Stimulated activated naive CD4-positive, alpha-beta T cell treated with Interleukin-2 at 50 U/mL for 16 hours (primary cell): ENCODE measurements around the gene GNAO1.

Experiments
- DNase-seq: peaks from one replicate; lab custom pipeline; 2025; lab: John Stamatoyannopoulos, UW

GNAO1 gene

DNA sequence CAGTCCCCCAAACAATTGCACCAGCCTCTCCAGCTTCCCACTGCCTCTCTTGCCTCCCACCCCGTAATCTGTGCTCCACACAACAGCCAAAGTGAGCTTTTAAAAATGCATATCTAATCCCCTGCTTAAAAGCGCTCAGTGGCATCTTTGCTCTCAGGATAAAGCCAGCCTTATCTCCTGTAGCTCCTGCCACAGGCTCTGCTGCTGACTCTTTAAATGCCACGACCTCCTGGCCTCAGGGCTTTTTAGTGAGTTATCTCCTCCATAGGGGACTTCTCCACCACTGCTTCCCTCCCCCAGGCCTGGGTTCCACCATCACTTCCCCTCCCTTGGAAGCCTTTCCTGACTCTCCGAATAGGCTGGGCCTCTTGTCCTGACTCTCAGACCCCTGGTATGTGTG is 98.6 kb downstream of the GNAO1 start:
- DNase-seq = no peak

DNA sequence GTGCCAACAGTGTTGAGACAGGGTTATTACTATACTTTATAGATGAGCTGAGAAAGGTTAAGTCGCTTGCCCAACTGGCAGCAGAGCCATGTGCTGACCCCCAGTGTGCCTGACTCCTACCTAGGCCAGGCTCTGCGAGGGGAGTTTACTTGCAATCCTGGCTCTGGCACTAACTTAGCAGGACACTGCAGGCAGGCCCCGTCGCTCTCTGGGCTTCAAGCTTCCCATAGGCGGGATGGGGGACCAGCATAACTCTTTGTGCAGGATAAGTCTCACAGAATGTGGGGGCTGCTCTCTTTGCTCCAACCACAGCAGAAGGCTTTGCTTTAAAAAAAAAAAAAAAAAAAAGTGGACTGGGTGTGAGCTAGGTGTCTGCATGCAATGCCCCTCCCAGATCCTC is 102.7 kb downstream of the GNAO1 start:
- no peak for DNase-seq

DNA sequence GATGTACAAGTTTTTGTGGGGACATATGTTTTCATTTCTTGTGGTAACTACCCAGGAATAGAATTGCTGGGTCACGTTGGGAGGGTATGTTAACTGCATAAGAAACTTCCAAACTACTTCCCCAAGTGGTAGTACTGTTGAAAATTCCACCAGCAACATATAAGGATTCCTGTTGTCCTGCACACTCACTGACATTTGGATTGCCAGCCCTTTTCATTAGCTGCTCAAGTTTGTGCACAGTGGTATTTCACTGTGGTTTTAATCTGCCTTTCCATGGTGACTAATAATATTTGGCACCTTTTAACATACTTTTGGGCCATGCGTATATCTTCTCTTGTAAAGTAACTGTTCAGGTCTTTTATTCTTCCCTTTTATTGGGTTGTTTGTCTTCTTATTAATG is 103.3 kb downstream of the GNAO1 start:
- no peak for DNase-seq

- no peak for DNase-seq
Measured at GRCh38 chr16:56295059-56295665, 103.9 kb downstream of the GNAO1 start.

DNA sequence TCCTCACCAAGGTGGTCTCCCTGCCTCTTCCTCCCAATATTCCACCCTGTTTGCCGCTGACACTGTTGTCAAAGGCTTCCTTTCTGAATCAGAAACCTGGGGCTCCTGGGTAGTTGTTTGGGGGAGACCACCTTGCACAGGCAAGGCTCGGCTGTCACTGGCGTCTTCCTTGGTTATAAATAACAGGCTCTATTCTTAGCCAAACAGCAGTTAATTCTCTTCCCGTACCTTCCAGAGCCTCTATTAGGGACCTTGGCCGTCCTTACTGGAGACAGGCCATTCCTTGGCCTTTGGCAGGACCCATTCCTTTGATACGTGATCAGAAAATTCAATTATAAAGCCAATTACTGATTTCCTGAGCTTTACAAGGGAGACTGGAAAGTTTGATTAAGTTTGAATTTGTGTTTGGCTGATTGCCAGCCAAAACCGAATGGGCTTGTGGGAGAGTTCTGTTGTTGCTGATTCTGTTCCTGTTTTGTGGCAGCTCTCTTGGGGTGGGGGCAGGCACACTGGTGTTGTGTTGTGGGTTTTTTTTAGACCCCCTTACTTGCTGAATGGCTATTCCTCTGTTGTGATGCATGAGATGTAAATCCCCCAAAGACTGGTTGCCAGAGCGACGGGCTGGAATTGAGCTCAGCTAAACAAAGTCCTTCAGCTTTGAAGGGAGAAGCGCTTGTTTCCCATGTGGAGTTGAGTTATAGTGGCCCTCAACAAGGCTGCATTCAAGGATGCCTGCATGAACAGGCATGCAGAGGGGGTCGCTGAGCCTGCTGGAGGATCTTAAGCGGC is 104.6 kb downstream of the GNAO1 start:
- no peak for DNase-seq

DNA sequence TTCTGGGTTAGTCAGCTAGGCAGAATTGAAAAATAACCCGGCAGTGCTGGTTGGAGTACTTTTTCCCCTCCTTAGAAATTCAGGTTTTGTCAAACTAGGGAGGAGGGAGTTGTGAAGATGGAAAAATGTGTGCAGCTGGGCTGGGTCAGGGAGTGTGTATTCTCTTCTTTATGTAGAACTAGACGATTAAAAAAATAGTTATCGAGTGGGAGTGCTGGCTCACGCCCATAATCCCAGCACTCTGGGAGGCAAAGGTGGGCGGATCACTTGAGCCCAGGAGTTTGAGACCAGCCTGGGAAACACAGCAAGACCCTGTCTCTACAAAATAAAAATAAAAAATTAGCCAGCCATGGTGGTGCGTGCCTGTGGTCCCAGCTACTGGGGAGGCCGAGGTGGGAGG is 106.4 kb downstream of the GNAO1 start:
- no peak for DNase-seq

- no peak for DNase-seq
Measured at GRCh38 chr16:56298116-56298515, 106.8 kb downstream of the GNAO1 start.

- no peak for DNase-seq
Measured at GRCh38 chr16:56298948-56299596, 107.8 kb downstream of the GNAO1 start.

DNA sequence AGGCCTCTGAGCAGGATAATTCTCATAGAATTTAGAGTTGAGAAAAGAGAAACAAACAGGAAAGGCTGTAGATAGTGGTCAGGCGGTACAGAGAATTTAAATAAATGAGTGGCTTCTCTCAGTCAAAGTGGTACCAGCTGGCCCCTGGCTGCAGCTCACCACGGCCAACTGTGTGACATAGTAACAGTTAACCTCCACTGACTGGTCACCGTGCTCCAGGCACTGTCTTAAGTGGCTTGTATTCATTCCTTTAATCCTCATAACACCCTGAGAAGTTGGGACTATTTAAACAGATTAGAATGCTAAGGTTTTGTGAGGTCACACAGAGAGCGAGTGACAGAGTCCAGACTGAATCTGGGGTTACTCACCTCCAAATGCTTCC is 108.9 kb downstream of the GNAO1 start:
- DNase-seq = no peak

DNA sequence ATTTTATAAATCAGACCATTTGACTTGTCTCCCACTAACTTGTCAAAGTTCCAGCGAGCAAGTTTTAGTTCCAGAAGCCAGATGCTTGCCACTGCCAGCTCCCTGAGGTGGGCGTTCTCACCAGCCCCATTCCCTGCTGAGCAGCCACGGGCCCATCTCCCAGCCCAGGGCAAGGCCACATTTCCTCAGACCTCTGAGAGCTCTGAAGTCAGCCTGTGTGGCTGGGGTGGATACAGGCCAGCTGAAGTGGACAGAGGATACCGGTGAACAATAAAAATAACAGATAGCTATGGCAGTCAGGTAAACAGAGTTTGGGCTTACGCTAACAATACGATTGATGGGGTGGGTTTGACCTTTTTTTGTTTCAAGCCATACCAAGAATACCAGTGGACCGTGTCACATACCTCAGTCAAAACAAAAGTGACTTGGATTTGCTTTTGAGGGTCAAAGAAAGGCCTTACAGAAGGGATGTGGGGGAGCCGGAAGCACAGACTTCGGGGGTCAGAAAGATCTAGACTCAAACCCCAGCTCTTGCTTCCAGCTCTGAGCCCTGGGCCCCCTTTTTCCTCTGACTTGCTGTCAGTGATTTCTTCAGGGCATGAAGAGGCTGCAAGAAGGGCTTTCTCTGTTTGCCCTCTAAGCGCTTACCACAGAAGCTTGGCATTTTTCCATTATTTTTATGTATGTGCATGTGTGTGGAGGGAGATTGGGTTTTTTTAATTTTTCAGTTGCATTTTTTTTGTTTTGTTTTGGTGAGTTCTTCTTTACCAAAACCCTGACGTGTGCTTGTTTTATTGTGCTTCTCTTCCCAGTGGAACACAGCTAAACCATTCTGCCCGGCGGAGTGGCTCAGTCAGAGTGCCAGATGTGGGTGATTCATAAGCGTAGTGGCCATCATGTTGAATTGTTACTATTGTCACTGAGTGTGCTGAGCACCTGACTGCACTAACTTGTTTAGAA is 109.9 kb downstream of the GNAO1 start:
- DNase-seq = no peak

DNA sequence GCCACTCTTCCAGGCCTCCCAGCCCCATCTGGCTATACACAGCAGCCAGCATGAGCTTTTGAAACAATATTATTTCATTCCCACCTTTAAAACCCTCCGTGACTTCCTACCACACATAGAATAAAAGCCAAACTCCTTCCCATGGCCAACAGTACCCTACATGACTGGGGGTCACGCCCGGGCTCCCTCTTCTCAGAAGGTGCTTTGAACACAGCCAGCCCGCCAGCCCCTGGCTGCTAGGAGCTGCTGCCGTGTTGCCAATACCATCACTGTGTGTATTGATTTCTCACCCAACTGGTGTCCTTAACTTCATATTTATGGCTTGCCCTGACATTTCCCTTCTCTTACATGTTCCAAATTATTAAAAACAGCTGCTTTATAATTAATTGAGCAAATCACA is 111.2 kb downstream of the GNAO1 start:
- no peak for DNase-seq

DNA sequence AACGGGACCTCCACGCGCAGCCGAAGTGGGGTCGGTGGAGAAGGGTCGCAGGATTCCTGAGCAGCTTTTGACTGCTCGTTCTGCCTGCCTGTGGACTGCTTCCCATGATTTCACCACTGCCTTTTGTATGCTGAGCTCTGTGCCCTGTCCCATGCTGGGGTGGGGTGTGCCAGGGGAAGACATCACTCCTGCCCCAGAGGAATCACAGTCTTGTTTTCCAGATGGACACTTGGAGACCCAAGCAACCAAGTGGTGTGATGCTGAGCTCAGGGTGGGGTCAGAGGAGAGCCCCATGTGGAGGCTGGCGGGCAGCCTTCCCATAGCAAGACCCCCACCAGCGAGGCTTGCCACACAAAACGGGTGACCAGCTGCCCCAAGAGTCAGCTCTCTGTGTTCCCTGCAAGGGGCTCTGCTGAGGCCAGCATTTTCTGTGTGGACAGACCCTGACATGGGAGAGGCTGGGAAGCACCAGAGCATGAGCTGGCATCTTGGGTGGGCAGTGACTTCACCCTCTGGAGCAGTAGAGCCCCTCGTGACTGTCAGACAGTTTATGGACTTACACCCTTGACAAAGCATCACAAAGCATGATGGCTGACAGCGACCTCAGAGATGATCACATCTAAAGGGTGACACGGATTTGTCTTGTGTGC is 111.9 kb downstream of the GNAO1 start:
- DNase-seq = no peak

DNA sequence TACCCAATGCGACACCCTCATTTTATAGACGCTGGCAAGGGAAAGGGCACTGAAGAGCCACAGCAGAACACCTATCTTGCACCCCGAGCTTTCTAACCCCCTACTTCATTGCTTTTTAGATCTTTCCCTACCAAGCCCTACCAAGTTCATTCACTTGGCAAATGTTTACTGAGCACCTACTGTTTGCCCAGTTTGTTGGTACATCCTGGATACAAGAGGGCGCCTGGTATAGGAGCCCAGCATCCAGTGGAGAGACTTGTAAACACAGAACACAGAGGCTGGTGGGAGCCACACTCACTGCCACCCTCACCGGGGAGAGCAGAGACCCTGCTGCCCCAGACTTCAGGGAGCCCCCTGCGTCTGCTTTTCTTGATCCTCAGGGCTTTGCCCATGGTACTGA is 112.6 kb downstream of the GNAO1 start:
- DNase-seq = no peak

DNA sequence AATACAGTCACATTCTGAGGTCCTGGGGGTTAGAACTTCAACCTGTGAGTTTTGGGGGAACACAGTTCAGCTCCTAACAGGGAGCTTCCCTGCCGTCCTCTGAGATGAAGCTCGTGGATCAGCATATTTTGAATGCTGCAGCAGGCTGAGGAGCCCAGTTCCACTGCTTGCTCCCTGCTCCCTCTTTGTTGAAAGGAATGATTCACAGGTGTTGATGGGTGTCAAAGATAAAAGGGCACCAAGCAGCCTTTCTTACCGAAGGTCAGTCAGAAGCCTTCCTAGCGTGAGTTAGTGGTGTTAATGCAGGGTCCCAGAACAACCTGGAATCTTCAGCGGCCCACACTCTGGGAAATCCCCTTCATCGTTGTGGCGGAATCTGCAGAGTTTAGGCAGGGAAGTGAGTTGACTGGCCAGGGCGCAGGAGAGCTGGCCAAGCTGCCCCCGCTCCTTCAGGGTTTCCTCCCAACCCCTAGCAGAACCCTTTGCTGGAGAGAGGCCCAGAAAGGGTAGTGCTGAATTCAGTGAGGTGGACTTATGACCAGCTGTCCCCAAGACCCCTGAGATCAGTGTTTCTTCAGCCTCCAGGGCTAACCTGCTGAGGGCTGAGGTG is 114.8 kb downstream of the GNAO1 start:
- DNase-seq = no peak

GRCh38 chr16:56306690-56307533 is 115.6 kb downstream of the GNAO1 start:
- DNase-seq = no peak

- no peak for DNase-seq
Measured at GRCh38 chr16:56307534-56307873, 116.2 kb downstream of the GNAO1 start.

DNA sequence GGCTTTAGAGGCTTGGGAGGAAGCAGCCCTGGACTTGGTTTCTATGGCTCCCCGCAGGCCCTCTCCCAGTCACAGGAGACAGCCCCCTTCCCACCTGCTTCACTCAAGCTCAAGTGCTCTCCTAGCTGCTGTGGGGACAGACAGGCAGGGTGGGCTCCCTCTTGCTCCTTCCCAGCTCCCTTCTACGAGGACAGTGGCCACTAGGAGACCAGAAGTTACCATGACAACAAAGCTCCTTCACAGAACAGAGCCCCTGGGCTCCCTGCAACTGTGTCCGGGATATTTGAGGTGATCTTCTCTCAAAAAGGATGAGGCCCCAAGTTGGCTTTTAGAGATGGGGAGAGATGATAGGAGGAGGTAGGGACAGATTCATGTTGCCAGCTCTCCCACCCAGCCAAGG is 117.7 kb downstream of the GNAO1 start:
- no peak for DNase-seq

GRCh38 chr16:56310690-56311089 is 119.4 kb downstream of the GNAO1 start:
- no peak for DNase-seq

- DNase-seq = no peak
Measured at GRCh38 chr16:56311208-56312027, 120.1 kb downstream of the GNAO1 start.

DNA sequence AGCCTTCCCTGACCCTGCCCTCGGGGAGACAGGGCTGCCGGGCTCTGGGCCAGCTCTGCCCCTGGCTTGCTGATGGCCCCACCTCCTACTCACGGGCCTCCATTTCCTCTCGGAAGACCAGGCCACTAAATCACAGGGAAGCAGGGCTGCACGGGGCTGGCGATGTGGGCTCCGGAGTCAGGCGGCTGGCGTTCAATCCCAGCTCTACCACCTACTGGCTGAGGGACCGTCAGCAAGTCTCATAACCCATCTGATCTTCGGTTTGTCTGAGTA is 120.7 kb downstream of the GNAO1 start:
- no peak for DNase-seq
